Activated T-cell treated with anti-CD3 and anti-CD28 coated beads for 24 hours (primary cell): ENCODE measurements around the gene MOGAT1.
"Not testable (repeated sequence)": the region's sequence is repeated elsewhere in the genome, so short reads cannot be mapped to it uniquely, and the experiment has no call there.

Experiments used
- DNase-seq: peaks from one replicate; pipeline ENCODE4 v3.0.0-alpha.2; 2020; ENCODE audit warnings: low read depth

MOGAT1 gene

DNA sequence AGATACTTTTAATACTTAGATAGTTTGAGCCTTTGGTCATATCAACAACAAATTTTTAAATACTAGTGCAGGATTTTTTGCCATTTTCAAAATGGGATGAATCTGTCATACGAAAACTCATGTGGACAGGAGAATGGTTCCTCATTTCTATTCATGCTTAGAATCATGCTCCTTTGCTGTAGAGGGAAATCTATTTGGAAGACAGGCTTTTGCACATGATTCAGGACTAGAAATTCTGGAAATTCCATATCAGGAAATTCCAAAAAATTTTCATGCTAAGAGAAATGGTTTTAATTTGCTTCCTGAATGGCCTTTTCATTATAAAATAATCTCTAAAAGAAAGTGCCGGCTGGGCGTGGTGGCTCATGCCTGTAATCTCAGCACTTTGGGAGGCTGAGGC lies 39.3 kb downstream of the MOGAT1 start:
- DNase-seq = no peak

DNA sequence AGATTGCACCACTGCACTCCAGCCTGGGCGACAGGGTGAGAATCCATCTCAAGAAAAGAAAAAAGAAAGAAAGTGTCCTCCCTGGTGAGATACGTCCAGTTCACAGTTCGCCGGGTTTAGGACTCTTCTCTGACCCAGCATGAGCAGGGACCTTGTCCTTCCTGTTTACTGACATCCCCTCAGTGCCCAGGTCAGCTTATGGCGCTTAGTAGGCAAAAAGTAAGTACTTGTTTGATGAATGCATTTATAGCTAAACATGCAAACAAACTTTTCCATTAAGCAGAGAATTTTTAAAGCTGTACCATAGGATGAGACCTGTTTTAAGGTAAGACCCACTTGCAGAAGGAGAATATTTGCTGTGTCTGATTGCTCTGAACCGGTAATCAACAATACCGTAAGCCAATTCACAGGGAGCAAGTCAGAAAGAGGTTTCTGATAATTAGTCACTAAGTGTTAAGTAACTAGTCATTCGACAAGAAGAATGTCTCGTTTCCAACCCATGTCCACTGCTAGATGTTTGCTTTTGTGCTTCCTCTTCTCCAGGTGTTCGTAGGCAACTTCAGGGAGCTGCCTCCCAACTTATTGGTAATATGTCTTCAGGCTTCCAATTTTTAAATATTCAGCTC lies 40.0 kb downstream of the MOGAT1 start:
- no peak for DNase-seq

DNA sequence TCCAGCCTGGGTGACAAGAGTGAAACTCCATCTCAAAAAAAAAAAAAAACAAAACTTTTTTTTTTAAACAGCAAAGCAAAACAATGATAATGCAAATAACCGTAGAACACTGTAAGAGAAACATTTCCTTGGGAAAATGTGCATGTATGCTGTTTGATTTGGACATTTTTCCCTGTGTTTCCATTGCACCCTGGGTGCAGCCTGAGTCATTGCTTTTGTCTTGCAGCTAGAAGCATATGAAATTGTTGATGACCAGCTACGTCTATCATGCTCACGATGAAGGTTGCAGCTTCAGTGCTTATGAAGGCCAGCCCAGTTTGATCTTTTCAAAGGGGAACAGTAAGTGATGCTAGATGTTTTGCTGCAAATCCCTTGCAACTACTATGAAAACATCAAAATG lies 41.5 kb downstream of the MOGAT1 start:
- no peak for DNase-seq

DNA sequence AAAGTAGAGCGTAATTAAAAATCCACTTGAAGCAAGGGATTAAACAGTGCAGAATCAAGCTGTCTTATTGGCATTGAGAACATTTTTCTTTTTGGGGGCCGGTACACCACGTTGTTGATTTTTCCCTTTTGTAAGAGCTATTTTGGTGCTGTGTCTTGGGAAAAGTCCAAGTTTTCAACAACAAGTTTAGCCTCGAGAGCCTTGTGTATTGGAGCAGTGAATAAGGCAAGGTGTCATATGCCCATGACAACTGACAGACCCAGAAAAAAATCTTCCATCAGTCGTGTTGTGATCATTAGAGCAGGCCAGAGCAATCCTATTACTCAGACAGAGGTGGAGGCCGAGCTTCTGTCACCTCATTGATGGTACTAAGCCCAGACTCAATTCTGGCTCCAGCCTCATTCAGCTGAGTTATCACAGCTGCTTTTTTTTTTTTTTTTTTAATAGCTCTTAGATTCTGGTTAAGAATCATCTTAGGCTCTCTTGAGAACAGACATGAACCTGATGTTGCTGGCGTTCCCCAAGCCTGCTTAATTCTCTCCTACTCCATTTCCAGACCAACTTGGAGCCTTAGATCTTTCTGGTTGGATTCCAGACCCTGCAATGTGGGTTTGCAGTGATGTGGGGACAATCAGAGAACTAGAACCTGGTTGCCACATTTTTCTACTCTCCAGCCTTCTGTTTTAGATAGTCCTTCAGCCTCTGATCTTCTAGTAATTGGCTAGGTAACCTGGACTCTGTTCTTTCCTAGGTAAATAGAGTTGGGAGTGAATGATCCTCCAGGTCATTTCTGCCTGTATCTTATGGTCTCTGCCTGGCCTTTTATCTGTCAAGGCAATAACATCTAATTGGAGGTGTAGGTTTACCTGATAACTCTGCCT lies 43.1 kb downstream of the MOGAT1 start:
- no peak for DNase-seq

DNA sequence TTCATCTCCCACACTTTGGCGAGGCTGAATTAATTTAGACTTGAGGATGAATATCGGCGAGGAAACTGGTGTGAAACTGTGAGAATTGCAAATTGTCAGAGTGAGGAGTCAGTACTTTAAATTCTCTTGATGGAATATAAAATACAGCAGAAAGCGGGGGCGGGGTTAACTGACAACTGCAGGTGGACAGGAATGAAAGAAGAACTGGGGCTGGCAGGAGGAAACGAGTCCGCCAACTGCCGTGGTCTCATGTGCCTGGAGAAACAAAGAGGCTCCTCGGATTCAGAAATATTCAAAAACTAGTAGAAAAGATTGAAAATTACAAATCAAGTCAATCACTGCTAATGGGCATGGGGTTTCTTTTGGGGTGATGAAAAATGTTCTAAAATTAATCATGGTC lies 44.3 kb downstream of the MOGAT1 start:
- no peak for DNase-seq

DNA sequence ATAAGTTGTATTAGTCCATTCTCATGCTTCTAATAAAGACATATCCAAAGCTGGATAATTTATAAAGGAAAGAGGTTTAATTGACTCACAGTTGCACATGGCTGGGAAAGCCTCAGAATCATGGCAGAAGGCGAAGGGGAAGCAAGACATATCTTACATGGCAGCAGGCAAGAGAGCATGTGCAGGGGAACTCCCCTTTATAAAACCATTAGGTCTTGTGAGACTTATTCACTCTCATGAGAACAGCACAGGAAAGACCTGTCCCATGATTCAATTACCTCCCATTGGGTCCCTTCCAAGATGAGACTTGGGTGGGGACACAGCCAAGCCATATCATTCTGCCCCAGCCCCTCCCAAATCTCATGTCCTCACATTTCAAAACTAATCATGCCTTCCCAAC lies 48.3 kb downstream of the MOGAT1 start:
- not testable (repeated sequence) for DNase-seq

DNA sequence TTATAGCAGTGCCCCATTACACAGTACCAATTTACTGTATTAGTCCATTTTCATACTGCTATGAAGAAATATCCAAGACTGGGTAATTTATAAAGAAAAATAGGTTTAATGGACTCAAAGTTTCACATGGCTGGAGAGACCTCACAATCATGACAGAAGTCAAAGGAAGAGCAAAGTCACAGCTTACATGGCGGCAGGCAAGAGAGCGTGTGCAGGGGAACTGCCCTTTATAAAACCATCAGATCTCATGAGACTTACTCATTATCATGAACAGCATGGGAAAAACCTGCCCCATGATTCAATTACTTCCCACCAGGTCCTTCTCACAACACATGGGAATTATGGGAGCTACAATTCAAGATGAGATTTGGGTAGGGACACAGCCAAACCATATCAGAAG lies 50.1 kb downstream of the MOGAT1 start:
- not testable (repeated sequence) for DNase-seq

DNA sequence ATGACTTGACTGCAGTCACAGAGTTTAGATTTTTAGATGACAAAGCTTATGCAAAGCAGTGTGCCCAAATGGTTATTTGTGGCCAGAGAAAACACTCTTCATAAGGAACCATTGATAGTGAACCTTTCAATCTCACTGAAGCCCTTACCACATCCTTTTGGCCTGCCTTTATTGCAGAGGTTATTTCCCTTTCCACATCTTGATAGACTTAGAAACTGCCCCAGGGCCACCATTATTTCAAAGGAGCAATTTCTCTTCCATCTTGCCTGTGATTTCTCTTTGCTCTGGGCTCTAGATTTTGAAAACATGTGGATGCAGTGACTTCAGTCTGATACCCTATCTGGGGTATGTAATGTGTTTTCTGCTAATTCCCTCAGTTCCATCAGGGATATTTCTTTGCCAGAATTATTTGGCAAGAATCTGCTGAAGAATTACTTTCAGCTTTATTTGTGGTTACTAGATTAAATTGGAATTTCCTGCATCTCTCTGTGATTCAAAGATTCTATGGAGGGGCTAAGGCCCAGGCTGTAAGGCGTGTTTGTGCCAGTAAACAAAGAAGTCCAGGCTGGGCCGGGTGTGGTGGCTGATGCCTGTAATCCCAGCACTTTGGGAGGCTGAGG lies 51.0 kb downstream of the MOGAT1 start:
- DNase-seq = no peak

DNA sequence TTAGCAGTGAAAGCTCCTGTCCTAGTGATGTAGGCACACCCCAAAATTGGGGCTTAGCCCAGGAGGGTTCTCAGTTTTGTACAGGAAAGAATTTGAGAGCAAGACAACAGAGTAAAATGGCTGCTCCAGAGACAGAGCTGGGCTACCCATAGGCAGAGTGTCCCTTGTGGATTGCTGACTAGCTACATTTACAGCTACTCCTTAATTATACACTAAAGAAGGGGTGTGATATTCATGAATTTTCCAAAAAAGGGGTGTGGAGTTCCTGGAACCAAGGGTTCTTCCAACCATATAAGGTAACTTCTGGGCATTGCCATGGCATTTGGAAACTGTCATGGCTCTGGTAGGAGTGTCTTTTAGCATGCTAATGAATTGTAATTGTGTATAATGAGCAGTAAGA lies 52.8 kb downstream of the MOGAT1 start:
- DNase-seq = no peak

DNA sequence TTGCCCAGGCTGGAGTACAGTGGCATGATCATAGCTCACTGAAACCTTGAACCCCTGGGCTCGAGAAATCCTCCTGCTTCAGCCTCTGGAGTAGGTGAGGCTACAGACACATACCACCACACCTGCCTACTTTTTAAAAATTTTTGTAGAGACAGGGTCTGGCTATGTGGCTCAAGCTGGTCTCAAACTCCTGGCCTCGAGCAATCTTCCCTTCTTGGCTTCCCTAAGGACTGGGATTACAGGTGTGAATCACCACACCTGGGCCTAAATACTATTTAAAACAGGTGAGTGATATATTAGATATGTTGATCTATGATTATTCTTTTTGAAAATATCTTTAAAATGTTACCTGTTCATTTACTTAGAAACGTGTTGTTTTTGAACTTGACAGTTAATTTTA lies 57.2 kb downstream of the MOGAT1 start:
- DNase-seq = no peak

DNA sequence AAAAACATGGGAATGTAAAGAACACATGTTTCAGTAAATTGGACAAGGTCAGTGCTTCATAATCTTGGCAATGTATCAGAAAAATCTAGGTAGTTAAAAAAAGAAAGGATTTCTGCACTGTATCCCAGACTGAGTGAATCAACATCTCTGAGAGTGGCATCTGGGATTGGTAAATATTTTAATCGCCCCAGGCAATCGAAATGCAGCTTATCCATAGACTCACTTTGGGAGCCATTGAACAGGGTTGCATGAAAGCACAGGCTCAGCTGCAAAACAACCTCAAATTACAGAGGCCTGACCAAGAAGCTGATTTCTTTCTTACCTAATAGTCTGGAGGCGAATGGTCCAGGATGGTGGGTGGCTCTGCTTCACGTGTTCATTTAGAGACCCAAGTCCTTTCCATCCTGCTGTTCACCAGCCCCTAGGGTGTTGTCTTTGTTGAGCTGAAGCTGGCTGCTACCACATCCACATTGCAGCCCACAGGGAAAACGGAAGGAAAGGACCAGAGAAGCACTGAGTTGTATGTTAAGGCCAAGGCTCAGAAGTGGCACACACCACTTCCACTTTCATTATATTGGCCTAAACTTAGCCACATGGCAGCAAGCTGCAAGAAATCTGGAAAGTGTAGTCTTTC lies 59.0 kb downstream of the MOGAT1 start:
- DNase-seq = no peak

DNA sequence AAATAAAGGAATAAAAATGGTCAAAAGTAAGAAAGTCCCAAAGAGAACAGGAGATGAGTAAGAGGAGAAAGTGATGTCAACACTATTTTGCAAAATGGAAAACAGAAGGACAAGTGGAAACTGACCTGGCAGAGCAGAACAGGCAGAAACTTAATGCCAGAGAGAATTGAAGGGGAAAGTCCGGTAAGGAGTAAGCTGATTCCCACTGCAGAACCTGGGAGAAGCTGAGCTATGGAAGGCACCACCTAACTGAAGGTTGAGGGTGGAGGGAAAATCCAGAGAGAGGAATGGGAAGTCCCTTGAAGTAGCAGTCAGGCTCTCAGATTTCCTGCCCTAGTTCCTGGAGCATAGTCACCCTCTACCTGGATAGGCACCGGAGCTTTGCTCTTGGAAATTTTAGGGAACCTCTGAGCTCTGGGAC lies 59.8 kb downstream of the MOGAT1 start:
- no peak for DNase-seq

DNA sequence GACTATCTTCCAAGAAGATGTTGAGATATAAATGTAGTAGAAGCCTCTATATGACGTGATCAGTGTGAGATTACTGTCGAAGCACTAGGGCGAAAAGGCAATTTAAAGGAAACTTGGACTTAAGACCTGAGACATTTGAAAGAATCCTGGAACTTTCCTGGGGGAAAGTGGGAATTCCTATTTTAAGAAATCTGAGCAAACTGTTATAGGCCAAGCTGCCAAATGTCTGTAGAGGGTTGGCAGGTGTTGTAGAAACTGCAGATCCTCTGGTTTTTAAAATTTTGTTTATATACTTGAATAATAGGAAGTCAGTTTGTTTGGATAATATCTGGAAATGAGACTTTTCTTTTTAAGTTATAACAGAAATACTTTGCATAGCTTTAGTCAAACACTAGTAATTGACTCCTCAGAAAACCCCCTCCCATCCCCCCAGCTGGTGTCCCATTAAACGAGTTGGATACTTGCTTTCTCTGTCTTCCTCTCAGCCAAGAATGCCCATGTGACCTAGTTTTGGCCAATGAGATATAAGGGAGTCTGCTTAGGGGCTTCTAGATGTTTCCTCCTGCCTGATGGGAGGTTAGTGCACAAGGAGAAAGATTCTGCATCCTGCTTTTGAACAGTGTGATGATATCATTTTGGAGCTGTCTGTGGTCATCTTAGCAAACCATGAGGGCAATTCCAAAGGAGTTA lies 61.2 kb downstream of the MOGAT1 start:
- DNase-seq = no peak

DNA sequence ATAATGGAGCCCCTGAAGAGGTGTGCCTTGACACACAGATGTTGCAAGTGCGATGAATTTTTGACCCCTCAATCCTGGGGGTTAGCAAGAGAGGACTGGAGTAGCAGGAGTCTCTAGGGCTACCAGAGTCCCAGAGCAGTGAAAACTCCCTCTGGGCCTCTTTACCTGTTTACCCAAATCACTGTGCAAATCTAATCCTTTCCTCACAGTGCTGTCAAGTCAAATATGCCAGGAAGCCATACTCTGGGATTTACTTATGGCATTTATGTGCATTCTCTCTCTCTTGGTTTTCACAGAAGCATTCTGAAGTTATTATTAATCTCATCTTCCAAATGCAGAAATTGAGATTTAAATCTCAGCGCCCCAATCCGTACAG lies 62.0 kb downstream of the MOGAT1 start:
- no peak for DNase-seq

DNA sequence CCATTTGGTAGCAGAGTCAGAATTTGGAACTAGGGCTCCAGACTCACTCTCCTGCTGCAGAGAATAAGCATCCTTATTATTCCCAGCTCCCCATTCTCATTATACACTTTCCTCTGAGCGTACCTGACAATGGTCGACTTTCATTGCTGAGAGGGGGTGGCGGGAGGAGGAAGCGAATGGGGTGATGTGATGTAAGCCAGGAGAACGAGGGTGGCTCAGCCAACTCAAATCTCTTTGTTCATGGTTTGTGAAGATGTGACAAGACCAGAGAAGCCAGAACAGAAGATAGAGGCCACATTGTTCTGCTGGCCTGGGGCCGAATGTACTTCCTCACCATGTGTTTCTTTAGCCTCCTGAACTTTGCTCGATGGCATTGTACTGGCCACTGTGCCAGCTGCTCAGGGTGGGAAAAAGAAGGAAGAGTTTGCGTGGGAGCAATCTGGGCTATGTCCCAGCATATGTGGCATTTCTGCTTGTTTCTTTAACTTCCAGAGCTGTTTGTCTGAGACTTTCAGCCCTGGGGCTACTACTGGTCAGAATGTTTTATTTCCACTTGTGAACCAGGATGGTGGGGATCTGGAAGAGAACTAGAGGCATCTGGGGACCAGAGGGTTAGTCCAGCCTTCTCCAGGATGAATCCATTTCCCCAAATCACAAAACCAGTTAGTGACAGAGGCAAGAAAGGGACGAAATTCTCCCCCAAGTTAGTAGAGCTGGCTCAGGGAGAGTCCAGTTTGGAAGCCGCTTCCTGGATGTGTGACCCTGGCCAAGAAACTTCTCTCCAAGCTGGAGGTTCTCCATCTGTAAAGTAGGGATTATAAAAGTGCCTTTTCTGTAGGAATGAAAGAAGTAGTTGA lies 62.6 kb downstream of the MOGAT1 start:
- DNase-seq = no peak

DNA sequence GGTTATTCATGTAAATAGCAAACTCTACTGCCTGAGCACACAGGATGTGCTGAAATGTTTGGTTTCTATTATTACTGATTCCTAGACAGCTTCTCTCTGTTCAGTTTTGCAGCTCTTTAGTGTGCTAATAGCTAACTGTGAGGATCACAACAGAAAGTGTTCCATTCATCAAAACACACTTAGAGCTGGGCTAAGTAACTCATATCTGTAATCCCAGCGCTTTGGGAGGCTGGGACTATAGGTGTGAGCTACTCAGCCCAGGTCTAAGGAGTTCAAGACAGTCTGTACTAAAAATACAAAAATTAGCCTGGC lies 63.2 kb downstream of the MOGAT1 start:
- no peak for DNase-seq

DNA sequence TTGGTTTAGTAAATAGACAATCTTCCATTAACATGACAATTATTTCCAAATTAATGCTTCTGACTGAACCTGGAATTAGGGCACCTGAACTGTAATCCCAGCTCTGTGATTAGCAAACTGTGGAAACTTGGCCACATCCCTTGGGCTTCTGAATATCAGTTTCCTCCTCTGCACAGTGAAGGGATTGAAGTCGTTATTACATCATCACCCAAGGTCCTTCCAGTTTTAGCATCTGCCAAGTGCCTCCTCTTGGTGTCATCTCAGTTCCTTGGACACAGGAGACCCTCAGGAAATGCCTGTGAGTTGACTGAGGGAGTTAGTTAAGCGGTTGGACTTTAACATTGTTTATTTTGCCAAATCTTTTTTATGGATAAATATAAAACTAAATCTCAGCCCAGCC lies 64.8 kb downstream of the MOGAT1 start:
- DNase-seq = no peak

DNA sequence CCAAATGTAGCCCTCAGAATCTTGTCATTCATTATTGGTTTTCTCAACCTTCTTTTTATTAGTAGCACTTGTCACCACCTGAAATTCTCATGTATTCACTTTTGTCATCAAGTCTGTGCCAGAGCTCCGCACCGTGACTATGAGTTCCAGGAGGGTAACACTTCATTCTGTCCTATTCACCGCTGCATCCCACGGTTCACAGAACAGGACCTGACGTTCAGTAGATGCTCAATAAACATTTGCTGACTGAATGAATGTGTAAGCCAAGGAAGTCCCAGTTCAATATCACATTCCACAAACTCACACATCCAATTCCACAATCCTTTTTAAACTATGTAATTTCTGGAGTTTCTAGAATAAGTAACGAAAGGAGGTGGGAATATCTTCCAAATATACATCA lies 65.5 kb downstream of the MOGAT1 start:
- no peak for DNase-seq

DNA sequence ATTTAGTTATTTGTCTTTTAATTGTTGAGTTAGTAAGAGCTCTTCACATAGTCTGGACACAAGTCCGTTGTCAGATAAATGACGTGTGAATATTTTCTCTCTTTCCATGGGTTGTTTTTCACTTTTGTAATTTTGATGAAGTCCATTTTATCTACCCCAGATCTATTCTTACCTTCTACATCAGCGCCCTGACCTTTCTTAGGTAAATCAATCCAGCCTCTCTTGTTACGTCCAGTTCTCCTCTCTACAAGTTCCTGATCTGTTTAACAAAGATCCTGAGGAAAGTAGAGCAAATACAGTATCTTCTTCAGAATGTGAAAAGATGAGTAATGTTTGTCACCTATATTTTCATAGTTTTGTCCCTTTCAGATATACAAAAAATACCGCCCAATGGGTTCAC lies 66.9 kb downstream of the MOGAT1 start:
- no peak for DNase-seq

DNA sequence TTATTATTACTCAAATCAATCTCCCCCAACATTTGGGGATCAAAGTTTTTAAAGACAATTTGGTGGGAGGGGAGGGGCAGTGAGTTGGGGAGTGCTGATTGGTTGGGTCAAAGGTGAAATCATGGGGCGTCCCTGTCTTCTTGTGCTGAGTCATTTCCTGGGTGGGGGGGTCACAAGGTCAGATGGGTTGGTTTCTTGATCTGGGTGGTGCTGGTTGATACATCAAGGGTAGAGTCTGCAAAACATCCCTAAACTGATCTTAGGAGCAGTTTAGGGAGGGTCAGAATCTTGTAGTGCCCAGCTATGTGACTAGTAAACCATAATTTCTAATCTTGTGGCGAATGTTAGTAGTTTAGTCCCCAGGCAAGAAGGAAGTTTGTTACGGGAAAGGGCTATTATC lies 67.4 kb downstream of the MOGAT1 start:
- DNase-seq = no peak

DNA sequence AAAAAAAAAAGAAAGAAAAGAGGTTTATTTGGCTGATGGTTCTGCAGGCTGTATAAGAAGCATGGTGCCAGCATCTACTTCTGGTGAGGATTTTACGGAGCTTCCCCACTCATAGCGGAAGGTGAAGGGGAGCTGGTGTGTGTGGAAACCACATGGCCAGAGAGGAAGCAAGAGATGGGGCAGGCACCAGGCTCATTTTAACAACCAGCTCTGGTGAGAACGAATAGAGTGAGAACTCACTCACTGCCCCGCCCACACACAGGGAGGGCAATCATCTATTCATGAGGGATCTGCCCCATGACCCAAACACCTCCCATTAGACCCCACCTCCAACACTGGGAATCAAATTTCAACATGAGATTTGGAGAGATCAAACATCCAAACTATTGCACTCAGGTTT lies 68.5 kb downstream of the MOGAT1 start:
- no peak for DNase-seq
